Heart left ventricle (tissue), 16 donors: Measurements from ENCODE around the gene UBE2QL1. TPM values are rescaled to one million over a fixed set of nuclear protein-coding genes. Genes with fewer than 3 reads are reported as not detected.

Experiments
- ATAC-seq, 4 donors: fragments of 200-7000 bp; cut with Tn5 transposase; one replicate each; pipeline ENCODE4 v1.9.1; 2020 to 2022; ENCODE audit warnings: moderate library complexity in 4 of 4, mild to moderate bottlenecking in 3 of 4, moderate number of reproducible peaks in 1 of 4
- DNase-seq, 5 donors: peaks; one replicate each; pipeline ENCODE4 v3.0.0-alpha.2; 2020
- H3K27ac ChIP-seq, 12 donors: fragments of 200-600 bp; sonication (generic) in 4 of 12; one replicate each; pipeline versions ENCODE4 v1.5.0 to v1.8.0; 2016 to 2022; ENCODE audit warnings: mild to moderate bottlenecking in 2 of 12
- H3K27me3 ChIP-seq, 9 donors: fragments of 200-600 bp; sonication (generic) in 2 of 9; one replicate each; pipeline versions ENCODE4 v1.5.1 to v1.8.0; 2016 to 2022; ENCODE audit warnings: mild to moderate bottlenecking in 3 of 9
- H3K36me3 ChIP-seq, 9 donors: fragments of 200-600 bp; sonication (generic) in 2 of 9; one replicate each; pipeline versions ENCODE4 v1.5.0 to v1.8.0; 2018 to 2022; ENCODE audit warnings: mild to moderate bottlenecking in 2 of 9
- H3K4me1 ChIP-seq, 12 donors: fragments of 200-600 bp; sonication (generic) in 4 of 12; one replicate each; pipeline versions ENCODE4 v1.5.0 to v1.8.0; 2016 to 2022; ENCODE audit warnings: mild to moderate bottlenecking in 3 of 12
- H3K4me3 ChIP-seq, 12 donors: fragments of 200-600 bp; sonication (generic) in 4 of 12; one replicate each; pipeline versions ENCODE4 v1.5.0 to v1.8.0; 2017 to 2022; ENCODE audit warnings: mild to moderate bottlenecking in 9 of 12, moderate library complexity in 4 of 12
- H3K9me3 ChIP-seq, 12 donors: fragments of 200-600 bp; sonication (generic) in 4 of 12; one replicate each; pipeline versions ENCODE4 v1.5.0 to v1.8.0; 2016 to 2022; ENCODE audit warnings: mild to moderate bottlenecking in 1 of 12
- POLR2A ChIP-seq, 2 donors: fragments of 450-650 bp; IDR thresholded peaks; one replicate each; pipeline ENCODE4 v1.6.1; 2017; ENCODE audit warnings: antibody characterized with exemption in 2 of 2, mild to moderate bottlenecking in 2 of 2, moderate library complexity in 2 of 2
- WGBS, 4 donors: extraction: QIAGEN DNeasy Blood & Tissue Kit in 2 of 4; methylation state at CpG; one replicate each; pipeline versions ENCODE4 v1.1.5 to v1.1.7; 2013 to 2018; 5-methylcytosine and 5-hydroxymethylcytosine counted together
- intact Hi-C, 10 donors: fragments of 100-400 bp; cut with DNase I; formaldehyde crosslinking; loops; one replicate each; pipeline versions ENCODE4 v1.11.1 to v1.14.2; 2022
- polyA plus RNA-seq, 2 donors: library from polyadenylated mRNA; stranded (reverse); fragments of 200-250 nt; gene quantifications; one replicate each; pipeline ENCODE4 v1.2.3, GENCODE V29; 2013
- total RNA-seq, 9 donors: library from RNA; depleted of rRNA in 2 of 9; stranded (reverse); fragments of >200 nt in 2 of 9; fragmentation: NEBNext Ultra II Directional in 3 of 9; extraction: Animal tissue kit (Norgen Biotek cat#: 25700) in 3 of 9; gene quantifications; one replicate each; pipeline versions ENCODE4 v1.1.0 to v1.2.4, GENCODE V29; 2016 to 2023
- TF ChIP-seq, protein P1 (sequence below), 12 donors: fragments of 200-600 bp; sonication (generic) in 4 of 12; IDR thresholded peaks; one replicate each; pipeline versions ENCODE4 v1.5.0 to v1.8.0; 2018 to 2022; ENCODE audit warnings: antibody characterized with exemption in 12 of 12, mild to moderate bottlenecking in 5 of 12
- donor health status: ischemic (EF 13 %, LVEDD 7.1; RV severe dilation, severe dysfunction).
- donor health status: healthy with polysubstance abuse.
- donor health status: DM: no; HTN: yes; CAD: no.
- donor health status: DM: no; HTN: no; CAD: no.
- donor health status: ischemic (EF 25% LVEDD 6.9; RV normal size, moderate dysfunction).
- donor health status: ischemic (EF 25% LVEDD 5.7; RV mildly dilated, moderate dysfunction).
- donor health status: healthy.
- donor health status: DM: yes; HTN: yes; CAD: no.
- donor health status: ischemic (EF 35%, LVEDD 5.7; RV mildly dilated, moderate dysfunction).
- donor health status: nonischemic (EF 11% LVEDD 7.7; RV severe dilation, severe dysfunction).
- donor health status: DM: yes; HTN: yes; CAD: no.
- donor health status: PGD.
- donor health status: ischemic (EF 29% LVEDD 5.4; RV normal size, mild dysfunction).
- donor health status: nonischemic (EF 23%, LVEDD 6.1; RV moderate dilation, normal function).

Gene UBE2QL1
- total and polyA plus RNA-seq, 11 donors: 9.8 to 32.0 (median 19.7) TPM

DNA sequence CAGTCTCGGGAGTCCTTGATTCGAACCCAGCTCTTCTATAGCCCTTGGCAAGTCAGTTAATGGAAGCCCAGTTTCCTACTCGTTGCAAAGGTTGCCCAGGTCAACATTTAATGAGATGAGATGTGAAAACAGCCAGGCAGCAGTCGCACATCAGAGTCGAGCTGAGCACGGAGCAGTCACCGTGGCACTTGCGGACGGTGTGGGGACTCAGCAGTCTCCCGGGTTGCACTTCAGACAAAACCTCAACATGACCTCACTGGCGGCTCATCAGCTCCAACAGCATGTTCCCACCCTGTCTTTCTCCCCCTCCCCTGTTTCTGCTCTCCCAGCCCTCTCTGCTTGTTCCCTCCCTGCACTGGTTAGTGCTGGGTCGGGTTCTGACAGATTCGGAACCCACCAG lies 35.8 kb downstream of the UBE2QL1 start:
- WGBS, 4 donors: 77 to 87% (median 85%) methylated on average over 10 to 13 of the region's 13 CpGs
- Histone ChIP-seq H3K4me1 (peaks cover 0 to 18% (median 2%) of the 10 kb centered on the region in 12 donors), H3K27ac (no peak overlapping the region), H3K27me3 (no peaks in the 10 kb centered on the region), H3K36me3 (no peaks in the 10 kb centered on the region), H3K4me3 (no peak overlapping the region), H3K9me3 (no peaks in the 10 kb centered on the region)
- no peak for TF ChIP-seq POLR2A (IDR thresholded peaks at IDR 0.05)
- TF ChIP-seq, protein P1, sequence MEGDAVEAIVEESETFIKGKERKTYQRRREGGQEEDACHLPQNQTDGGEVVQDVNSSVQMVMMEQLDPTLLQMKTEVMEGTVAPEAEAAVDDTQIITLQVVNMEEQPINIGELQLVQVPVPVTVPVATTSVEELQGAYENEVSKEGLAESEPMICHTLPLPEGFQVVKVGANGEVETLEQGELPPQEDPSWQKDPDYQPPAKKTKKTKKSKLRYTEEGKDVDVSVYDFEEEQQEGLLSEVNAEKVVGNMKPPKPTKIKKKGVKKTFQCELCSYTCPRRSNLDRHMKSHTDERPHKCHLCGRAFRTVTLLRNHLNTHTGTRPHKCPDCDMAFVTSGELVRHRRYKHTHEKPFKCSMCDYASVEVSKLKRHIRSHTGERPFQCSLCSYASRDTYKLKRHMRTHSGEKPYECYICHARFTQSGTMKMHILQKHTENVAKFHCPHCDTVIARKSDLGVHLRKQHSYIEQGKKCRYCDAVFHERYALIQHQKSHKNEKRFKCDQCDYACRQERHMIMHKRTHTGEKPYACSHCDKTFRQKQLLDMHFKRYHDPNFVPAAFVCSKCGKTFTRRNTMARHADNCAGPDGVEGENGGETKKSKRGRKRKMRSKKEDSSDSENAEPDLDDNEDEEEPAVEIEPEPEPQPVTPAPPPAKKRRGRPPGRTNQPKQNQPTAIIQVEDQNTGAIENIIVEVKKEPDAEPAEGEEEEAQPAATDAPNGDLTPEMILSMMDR (IDR thresholded peaks at IDR 0.05): no peak
- DNase-seq (no peak), ATAC-seq (no peak)
- intact Hi-C loops: no loop called here

DNA sequence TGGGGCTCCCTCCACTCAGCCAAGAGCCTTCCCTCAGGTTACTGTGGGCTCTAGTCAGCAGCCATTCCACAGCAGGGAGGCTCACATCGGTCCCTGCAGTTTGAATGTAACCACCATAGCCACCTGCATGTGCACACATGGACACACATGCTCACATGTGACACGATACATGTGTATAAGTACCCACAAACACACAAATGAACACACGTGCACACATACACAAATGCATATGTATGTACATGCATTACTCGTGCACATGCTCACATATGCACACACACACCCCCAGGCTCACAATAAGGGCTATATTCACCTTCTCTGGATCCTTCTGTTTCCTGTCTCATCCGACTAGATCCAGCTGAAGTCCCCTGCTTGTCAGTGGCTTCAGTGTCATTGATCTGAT lies 36.2 kb downstream of the UBE2QL1 start:
- no peak for DNase-seq
- H3K4me1 ChIP-seq: peaks cover 0 to 18% (median 2%) of the 10 kb centered on the region in 12 donors
- 70 to 72% (median 70%) methylated on average over 5 of the region's 5 CpGs for WGBS, 4 donors
- intact Hi-C loops: no loop called here
- no peak overlapping the region for H3K4me3 ChIP-seq
- TF ChIP-seq POLR2A (IDR thresholded peaks at IDR 0.05): no peak
- TF ChIP-seq, protein P1 (IDR thresholded peaks at IDR 0.05): no peak
- no peaks in the 10 kb centered on the region for H3K27me3 ChIP-seq
- no peak for ATAC-seq
- H3K36me3 ChIP-seq: no peaks in the 10 kb centered on the region
- no peaks in the 10 kb centered on the region for H3K9me3 ChIP-seq
- no peak overlapping the region for H3K27ac ChIP-seq

DNA sequence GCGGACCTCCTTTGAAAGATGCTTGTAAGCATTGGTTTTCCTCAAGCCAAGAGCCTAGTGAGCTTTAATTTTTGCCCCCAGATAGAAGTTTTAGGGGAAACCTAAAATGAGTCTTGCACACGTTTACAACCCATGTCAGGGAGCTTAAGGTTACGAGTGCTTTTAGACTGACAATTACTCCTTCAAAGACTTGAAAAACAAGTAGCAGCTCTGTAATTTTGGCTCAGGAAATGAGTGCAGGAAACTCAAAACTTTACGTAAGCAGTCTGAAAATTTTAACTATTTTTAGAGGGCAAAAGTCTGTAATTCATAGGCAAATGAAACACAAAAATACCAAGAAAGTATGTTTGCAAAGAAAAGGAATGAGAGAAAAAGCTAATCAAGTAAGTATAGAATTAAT lies 36.8 kb downstream of the UBE2QL1 start:
- no peak for ATAC-seq
- intact Hi-C loops: no loop called here
- 40 to 49% (median 45%) methylated on average over 4 of the region's 4 CpGs for WGBS, 4 donors
- H3K4me3 ChIP-seq: no peak overlapping the region
- DNase-seq: no peak
- no peaks in the 10 kb centered on the region for H3K9me3 ChIP-seq
- TF ChIP-seq, protein P1 (IDR thresholded peaks at IDR 0.05): no peak
- TF ChIP-seq POLR2A (IDR thresholded peaks at IDR 0.05): no peak
- no peaks in the 10 kb centered on the region for H3K27me3 ChIP-seq
- H3K4me1 ChIP-seq: peaks cover 0 to 22% (median 2%) of the 10 kb centered on the region in 12 donors
- no peak overlapping the region for H3K27ac ChIP-seq
- H3K36me3 ChIP-seq: no peaks in the 10 kb centered on the region

DNA sequence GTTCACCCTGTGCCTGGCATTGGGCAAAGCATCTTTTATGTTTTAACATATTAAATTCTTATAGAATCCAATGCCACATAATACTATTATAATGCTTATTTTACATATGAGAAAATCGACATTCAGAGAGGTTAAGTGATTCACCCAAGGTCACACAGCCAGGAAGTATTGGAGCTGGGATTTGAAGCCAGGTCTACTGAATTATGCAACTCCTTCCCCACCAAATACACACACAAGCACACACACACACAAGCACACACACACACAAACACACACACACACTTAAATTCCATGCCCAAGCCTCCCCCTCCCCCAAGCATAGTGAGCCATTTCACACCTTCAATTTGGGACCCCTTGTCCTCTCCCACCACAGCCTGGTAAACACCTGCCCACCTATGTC lies 37.4 kb downstream of the UBE2QL1 start:
- intact Hi-C loops: no loop called here
- TF ChIP-seq POLR2A (IDR thresholded peaks at IDR 0.05): no peak
- TF ChIP-seq, protein P1 (IDR thresholded peaks at IDR 0.05): no peak
- WGBS, 4 donors: 81 to 88% (median 84%) methylated on average over 1 of the region's 1 CpG
- no peaks in the 10 kb centered on the region for H3K9me3 ChIP-seq
- no peaks in the 10 kb centered on the region for H3K36me3 ChIP-seq
- no peak overlapping the region for H3K27ac ChIP-seq
- H3K4me3 ChIP-seq: no peak overlapping the region
- no peaks in the 10 kb centered on the region for H3K27me3 ChIP-seq
- H3K4me1 ChIP-seq: peaks cover 0 to 25% (median 2%) of the 10 kb centered on the region in 12 donors
- ATAC-seq (no peak), DNase-seq (no peak)
